Activated naive CD4-positive, alpha-beta T cell treated with anti-CD3 and anti-CD28 coated beads, Interleukin-2, amount 10 ng/mL, durations not matched to agents 7 days and 5 days (primary cell): Measurements from ENCODE around the gene ZBED4.
"Not testable (repeated sequence)": the region's sequence is repeated elsewhere in the genome, so short reads cannot be mapped to it uniquely, and the experiment has no call there.

ENCODE experiments used
- CTCF ChIA-PET: fragments of 350-600 bp; sonication (Branson Sonifier 250); formaldehyde crosslinking; loops from one replicate; lab custom pipeline; 2021; ENCODE audit warnings: antibody characterized with exemption; lab: Charles Lee
- DNase-seq: peaks from one replicate; pipeline ENCODE4 v3.0.0-alpha.2; 2020
- H3K27ac Mint-ChIP-seq: one replicate; pipeline ENCODE4 v1.8.0; 2021; ENCODE audit warnings: mild to moderate bottlenecking, moderate library complexity, mixed read lengths
- H3K27me3 Mint-ChIP-seq: one replicate; pipeline ENCODE4 v1.8.0; 2021; ENCODE audit warnings: mild to moderate bottlenecking, mixed read lengths
- H3K36me3 Mint-ChIP-seq: one replicate; pipeline ENCODE4 v1.8.0; 2021; ENCODE audit warnings: mixed read lengths
- H3K4me1 Mint-ChIP-seq: one replicate; pipeline ENCODE4 v1.8.0; 2021; ENCODE audit warnings: mixed read lengths
- H3K4me3 Mint-ChIP-seq: one replicate; pipeline ENCODE4 v1.8.0; 2021; ENCODE audit warnings: mild to moderate bottlenecking, moderate library complexity, mixed read lengths
- H3K9me3 Mint-ChIP-seq: one replicate; pipeline ENCODE4 v1.8.0; 2021; ENCODE audit warnings: mixed read lengths

Gene ZBED4

GRCh38 chr22:49852898-49853894 is at the start of gene ZBED4:
TSS of gene ZBED4 (plus strand) at chr22:49853844. CDS start at chr22:49883663, 29,819 bp downstream.
- peaks cover 54% of the 10 kb centered on the region for H3K4me1 Mint-ChIP-seq
- peak; percentile 99 for DNase-seq
- CTCF ChIA-PET = no interaction called here
- no peaks in the 10 kb centered on the region for H3K9me3 Mint-ChIP-seq
- peaks cover 7% of the 10 kb centered on the region for H3K36me3 Mint-ChIP-seq
- peaks cover 32% of the 10 kb centered on the region for H3K27me3 Mint-ChIP-seq
- peak within 1 kb of the TSS; percentile 97 for H3K4me3 Mint-ChIP-seq
- peak within 1 kb of the TSS; percentile 96 for H3K27ac Mint-ChIP-seq

GRCh38 chr22:49807129-49807528 is 46.5 kb upstream of the ZBED4 start:
- Mint-ChIP-seq H3K4me3 (no peak overlapping the region), H3K9me3 (no peaks in the 10 kb centered on the region), H3K36me3 (peaks cover 58% of the 10 kb centered on the region), H3K27ac (peak overlapping the region; percentile 91), H3K4me1 (peaks cover 69% of the 10 kb centered on the region), H3K27me3 (no peaks in the 10 kb centered on the region)
- CTCF ChIA-PET = no interaction called here
- DNase-seq = no peak

GRCh38 chr22:49807780-49808708 is 45.6 kb upstream of the ZBED4 start:
- peak overlapping the region; percentile 31 for H3K4me3 Mint-ChIP-seq
- CTCF ChIA-PET = no interaction called here

GRCh38 chr22:49810363-49811019 is 43.2 kb upstream of the ZBED4 start:
- Mint-ChIP-seq H3K9me3 (no peaks in the 10 kb centered on the region), H3K27me3 (no peaks in the 10 kb centered on the region), H3K4me3 (no peak overlapping the region), H3K36me3 (peaks cover 54% of the 10 kb centered on the region), H3K27ac (no peak overlapping the region), H3K4me1 (peaks cover 71% of the 10 kb centered on the region)
- no peak for DNase-seq
- CTCF ChIA-PET = no interaction called here

More at GRCh38 chr22:49807780-49808708, 45.6 kb upstream of the ZBED4 start:
- Mint-ChIP-seq H3K9me3 (no peaks in the 10 kb centered on the region), H3K4me1 (peaks cover 77% of the 10 kb centered on the region), H3K36me3 (peaks cover 55% of the 10 kb centered on the region), H3K27ac (peak overlapping the region; percentile 91), H3K27me3 (no peaks in the 10 kb centered on the region)
- DNase-seq = peak; percentile 79

GRCh38 chr22:49811020-49811791 is 42.4 kb upstream of the ZBED4 start:
- CTCF ChIA-PET = interaction anchor here (1.7 kb wide), 1 partner anchor 10 kb away, joined by 4 read pairs; no protein-coding TSS in a partner anchor
- Mint-ChIP-seq H3K27me3 (no peaks in the 10 kb centered on the region), H3K36me3 (peaks cover 56% of the 10 kb centered on the region), H3K4me1 (peaks cover 74% of the 10 kb centered on the region), H3K9me3 (no peaks in the 10 kb centered on the region), H3K27ac (peak overlapping the region; percentile 42), H3K4me3 (no peak overlapping the region)
- DNase-seq = no peak

- DNase-seq = no peak
- peaks cover 59% of the 10 kb centered on the region for H3K36me3 Mint-ChIP-seq
- no peak overlapping the region for H3K27ac Mint-ChIP-seq
- CTCF ChIA-PET = interaction anchor here (0.7 to 1.7 kb wide), 3 partner anchors 8 to 45 kb away, joined by 3 to 4 read pairs (median 3); no protein-coding TSS in a partner anchor
- no peaks in the 10 kb centered on the region for H3K9me3 Mint-ChIP-seq
- peaks cover 69% of the 10 kb centered on the region for H3K4me1 Mint-ChIP-seq
- no peak overlapping the region for H3K4me3 Mint-ChIP-seq
- H3K27me3 Mint-ChIP-seq = no peaks in the 10 kb centered on the region
These were observed 40.8 kb upstream of the ZBED4 start for GRCh38 chr22:49812838-49813237.

- H3K36me3 Mint-ChIP-seq = peaks cover 62% of the 10 kb centered on the region
- CTCF ChIA-PET = no interaction called here
- no peak for DNase-seq
These were observed 39.4 kb upstream of the ZBED4 start for GRCh38 chr22:49814164-49814686.

GRCh38 chr22:49814856-49815255 is 38.8 kb upstream of the ZBED4 start:
- CTCF ChIA-PET = no interaction called here
- peaks cover 60% of the 10 kb centered on the region for H3K36me3 Mint-ChIP-seq
- H3K27me3 Mint-ChIP-seq = no peaks in the 10 kb centered on the region
- H3K4me3 Mint-ChIP-seq = no peak overlapping the region
- H3K27ac Mint-ChIP-seq = no peak overlapping the region
- peaks cover 55% of the 10 kb centered on the region for H3K4me1 Mint-ChIP-seq
- no peak for DNase-seq
- H3K9me3 Mint-ChIP-seq = no peaks in the 10 kb centered on the region

More at GRCh38 chr22:49814164-49814686, 39.4 kb upstream of the ZBED4 start:
- H3K9me3 Mint-ChIP-seq = no peaks in the 10 kb centered on the region
- peaks cover 60% of the 10 kb centered on the region for H3K4me1 Mint-ChIP-seq
- H3K4me3 Mint-ChIP-seq = no peak overlapping the region
- H3K27ac Mint-ChIP-seq = no peak overlapping the region
- H3K27me3 Mint-ChIP-seq = no peaks in the 10 kb centered on the region

GRCh38 chr22:49815641-49816091 is 38.0 kb upstream of the ZBED4 start:
- no peak overlapping the region for H3K27ac Mint-ChIP-seq
- CTCF ChIA-PET = no interaction called here
- no peaks in the 10 kb centered on the region for H3K27me3 Mint-ChIP-seq
- H3K9me3 Mint-ChIP-seq = no peaks in the 10 kb centered on the region
- peaks cover 61% of the 10 kb centered on the region for H3K36me3 Mint-ChIP-seq
- DNase-seq = no peak
- peaks cover 50% of the 10 kb centered on the region for H3K4me1 Mint-ChIP-seq
- no peak overlapping the region for H3K4me3 Mint-ChIP-seq

GRCh38 chr22:49817359-49817758 is 36.3 kb upstream of the ZBED4 start:
- H3K4me3 Mint-ChIP-seq = no peak overlapping the region
- DNase-seq = no peak
- H3K36me3 Mint-ChIP-seq = peaks cover 62% of the 10 kb centered on the region
- no peaks in the 10 kb centered on the region for H3K27me3 Mint-ChIP-seq
- H3K9me3 Mint-ChIP-seq = no peaks in the 10 kb centered on the region
- CTCF ChIA-PET = no interaction called here
- H3K27ac Mint-ChIP-seq = peak overlapping the region; percentile 13
- peaks cover 43% of the 10 kb centered on the region for H3K4me1 Mint-ChIP-seq

- H3K27ac Mint-ChIP-seq = no peak overlapping the region
- no peak for DNase-seq
- peaks cover 69% of the 10 kb centered on the region for H3K36me3 Mint-ChIP-seq
- H3K9me3 Mint-ChIP-seq = no peaks in the 10 kb centered on the region
- CTCF ChIA-PET = interaction anchor here (1.0 kb wide), 1 partner anchor 9 kb away, joined by 4 read pairs; no protein-coding TSS in a partner anchor
- no peak overlapping the region for H3K4me3 Mint-ChIP-seq
- H3K27me3 Mint-ChIP-seq = no peaks in the 10 kb centered on the region
- H3K4me1 Mint-ChIP-seq = peaks cover 57% of the 10 kb centered on the region
These were observed 32.7 kb upstream of the ZBED4 start for GRCh38 chr22:49820984-49821383.

- not testable (repeated sequence) for H3K4me3 Mint-ChIP-seq, H3K9me3 Mint-ChIP-seq, DNase-seq, H3K27ac Mint-ChIP-seq, H3K27me3 Mint-ChIP-seq
- Mint-ChIP-seq H3K36me3 (peaks cover 70% of the 10 kb centered on the region), H3K4me1 (peaks cover 57% of the 10 kb centered on the region)
- CTCF ChIA-PET = interaction anchor here (1.0 kb wide), 1 partner anchor 9 kb away, joined by 4 read pairs; no protein-coding TSS in a partner anchor
These were observed 31.9 kb upstream of the ZBED4 start for GRCh38 chr22:49821741-49822140.
